IMR-90 (cell line): ENCODE results near the gene PRPS1L1. TPM values are rescaled to one million over a fixed set of nuclear protein-coding genes. Genes with fewer than 3 reads are reported as not detected.

Source experiments
- ATAC-seq: fragments of 200-7000 bp; cut with Tn5 transposase; 2 replicates; pipeline ENCODE4 v1.9.1; 2020; ENCODE audit warnings: low read depth, mild to moderate bottlenecking, moderate library complexity
- BruUV-seq: library from RNA; stranded (reverse); fragments of 400-500 nt; replicated peaks from 2 replicates; lab custom pipeline; 2021; lab: Mats Ljungman, UMichigan
- CTCF ChIA-PET: fragments of 300-600 bp; formaldehyde crosslinking; extraction: SDS; loops from one replicate; lab custom pipeline; 2021; ENCODE audit warnings: antibody characterized with exemption; lab: Yijun Ruan, JAX
- POLR2A ChIA-PET: fragments of 300-600 bp; sonication (Branson Sonifier 250); formaldehyde crosslinking; loops from one replicate; lab custom pipeline; 2022; ENCODE audit warnings: antibody characterized with exemption; ENCODE audit not compliant: unreplicated experiment; lab: Charles Lee
- DNase-seq: peaks from one replicate; pipeline ENCODE4 v3.0.0; 2013
- H2AFZ ChIP-seq: replicated peaks from 2 replicates; pipeline ENCODE3; 2013; ENCODE audit warnings: low read length, mild to moderate bottlenecking; ENCODE audit not compliant: poor library complexity
- H2AK5ac ChIP-seq: 2 replicates; pipeline ENCODE4 v1.6.1; 2013; ENCODE audit warnings: low read depth, low read length, inconsistent platforms
- H2AK9ac ChIP-seq: replicated peaks from 2 replicates; pipeline ENCODE3; 2013; ENCODE audit warnings: mild to moderate bottlenecking, low read depth, low read length, moderate library complexity; ENCODE audit not compliant: poor library complexity
- H2BK120ac ChIP-seq: 2 replicates; pipeline ENCODE4 v1.6.1; 2013; ENCODE audit warnings: low read depth, low read length, inconsistent platforms
- H2BK15ac ChIP-seq: 3 replicates; pipeline ENCODE4 v1.6.1; 2013; ENCODE audit warnings: low read depth, low read length, inconsistent platforms
- H2BK20ac ChIP-seq: 2 replicates; pipeline ENCODE4 v1.6.1; 2013; ENCODE audit warnings: low read depth, mild to moderate bottlenecking, inconsistent platforms, low read length, moderate library complexity
- H2BK5ac ChIP-seq: 2 replicates; pipeline ENCODE4 v1.6.1; 2013; ENCODE audit warnings: mild to moderate bottlenecking, low read depth, low read length, inconsistent platforms; ENCODE audit not compliant: poor library complexity, severe bottlenecking
- H3K14ac ChIP-seq: replicated peaks from 2 replicates; pipeline ENCODE4 v1.6.1; 2013; ENCODE audit warnings: low read depth, low read length, inconsistent platforms
- H3K18ac ChIP-seq: 2 replicates; pipeline ENCODE4 v1.6.1; 2013; ENCODE audit warnings: low read depth, low read length, control low read depth
- H3K23ac ChIP-seq: 2 replicates; pipeline ENCODE4 v1.6.1; 2013; ENCODE audit warnings: low read depth, low read length, inconsistent platforms
- H3K27ac ChIP-seq: 2 replicates; pipeline ENCODE4 v1.5.1; 2013; ENCODE audit warnings: mild to moderate bottlenecking, control low read depth, low read length; ENCODE audit not compliant: insufficient read depth
- H3K27me3 ChIP-seq: 2 replicates; pipeline ENCODE4 v1.6.1; 2013; ENCODE audit warnings: low read length; ENCODE audit not compliant: control insufficient read depth, insufficient read depth
- H3K36me3 ChIP-seq: 2 replicates; pipeline ENCODE4 v1.6.1; 2013; ENCODE audit warnings: low read length, mixed read lengths; ENCODE audit not compliant: control insufficient read depth, insufficient read depth
- H3K4ac ChIP-seq: 2 replicates; pipeline ENCODE4 v1.6.1; 2013; ENCODE audit warnings: low read depth, low read length, inconsistent platforms
- H3K4me1 ChIP-seq: 2 replicates; pipeline ENCODE4 v1.6.1; 2013; ENCODE audit warnings: low read length, mixed read lengths; ENCODE audit not compliant: control insufficient read depth, insufficient read depth
- H3K4me2 ChIP-seq: 2 replicates; pipeline ENCODE4 v1.6.1; 2013; ENCODE audit warnings: low read depth, mild to moderate bottlenecking, control low read depth, low read length, moderate library complexity
- H3K4me3 ChIP-seq: 2 replicates; pipeline ENCODE4 v1.5.1; 2013; ENCODE audit warnings: low read depth, mild to moderate bottlenecking, control low read depth, low read length, moderate library complexity; ENCODE audit not compliant: insufficient read depth
- H3K56ac ChIP-seq: 2 replicates; pipeline ENCODE4 v1.6.1; 2013; ENCODE audit warnings: low read length, inconsistent platforms; ENCODE audit not compliant: insufficient read depth; ENCODE audit errors: extremely low read depth
- H3K79me1 ChIP-seq, 2 experiments: 2 replicates each; pipeline ENCODE4 v1.6.1; 2013; ENCODE audit warnings: low read length in 2 of 2, inconsistent platforms in 1 of 2, low read depth in 1 of 2
- H3K9ac ChIP-seq: 2 replicates; pipeline ENCODE4 v1.6.1; 2013; ENCODE audit warnings: low read depth, low read length, control low read depth
- H3K9me1 ChIP-seq: 2 replicates; pipeline ENCODE4 v1.6.1; 2013; ENCODE audit warnings: low read length, inconsistent platforms; ENCODE audit not compliant: insufficient read depth
- H3K9me3 ChIP-seq: 2 replicates; pipeline ENCODE4 v1.6.1; 2013; ENCODE audit warnings: low read length; ENCODE audit not compliant: control insufficient read depth, insufficient read depth
- H4K20me1 ChIP-seq: 2 replicates; pipeline ENCODE4 v1.6.1; 2013; ENCODE audit warnings: low read length, inconsistent platforms; ENCODE audit not compliant: insufficient read depth
- H4K5ac ChIP-seq: 2 replicates; pipeline ENCODE4 v1.6.1; 2013; ENCODE audit warnings: mild to moderate bottlenecking, low read depth, low read length, control low read depth
- H4K8ac ChIP-seq, 2 experiments: 2 replicates each; pipeline ENCODE4 v1.6.1; 2013; ENCODE audit warnings: low read depth in 2 of 2, low read length in 2 of 2, control low read depth in 1 of 2, inconsistent platforms in 1 of 2
- H4K91ac ChIP-seq: 2 replicates; pipeline ENCODE4 v1.6.1; 2013; ENCODE audit warnings: low read depth, low read length, inconsistent platforms; ENCODE audit not compliant: insufficient read depth
- CTCF ChIP-seq: conservative IDR thresholded peaks from 2 replicates; pipeline ENCODE4 v1.5.1; 2012; ENCODE audit warnings: mild to moderate bottlenecking, low read depth, low read length, improper control_type of control experiment
- ELK1 ChIP-seq: fragments of 150-350 bp; IDR thresholded peaks from 2 replicates; pipeline ENCODE4 v1.6.1; 2016; ENCODE audit warnings: low read depth, mild to moderate bottlenecking, low read length, moderate library complexity, borderline replicate concordance
- FOS ChIP-seq: fragments of 150-350 bp; IDR thresholded peaks from 2 replicates; pipeline ENCODE4 v1.6.1; 2016; ENCODE audit warnings: low read depth, low read length
- MAFK ChIP-seq: IDR thresholded peaks from 2 replicates; pipeline ENCODE4 v1.6.1; 2012; ENCODE audit warnings: low read depth, low read length, improper control_type of control experiment
- NFE2L2 ChIP-seq: fragments of 150-350 bp; IDR thresholded peaks from 2 replicates; pipeline ENCODE4 v1.6.1; 2016; ENCODE audit warnings: low read depth, mild to moderate bottlenecking, low read length
- WGBS, 2 experiments: methylation state at CpG; one replicate each; pipeline versions ENCODE4 v1.1.5 to v1.1.7; 2013; ENCODE audit warnings: missing lambda C conversion rate in 2 of 2; ENCODE audit not compliant: insufficient read length in 1 of 2; ENCODE audit errors: extremely low coverage in 2 of 2; 5-methylcytosine and 5-hydroxymethylcytosine counted together
- dilution Hi-C: fragments of 300-500 bp; cut with HindIII; formaldehyde crosslinking; loops from one replicate; pipeline ENCODE4 v1.14.3; 2018; ENCODE audit warnings: low sequenced_read_pairs; ENCODE audit not compliant: unreplicated experiment
- in situ Hi-C: fragments of 300-500 bp; cut with MboI; formaldehyde crosslinking; loops from 3 replicates; pipeline ENCODE4 v1.14.3; 2019; ENCODE audit warnings: low sequenced_read_pairs, inconsistent platforms, mixed read lengths
- intact Hi-C: fragments of 100-400 bp; cut with micrococcal nuclease; formaldehyde crosslinking; loops from 2 replicates; pipeline ENCODE4 v1.10.0; 2022
- polyA plus RNA-seq, 3 experiments: library from polyadenylated mRNA; depleted of rRNA; stranded (reverse); fragments of >200 nt; gene quantifications; 2 replicates each; pipeline ENCODE4 v1.2.3, GENCODE V29; 2012; ENCODE audit warnings: low replicate concordance in 1 of 3
- total RNA-seq: library from RNA; depleted of rRNA; stranded (reverse); fragments of >200 nt; gene quantifications from 2 replicates; pipeline ENCODE4 v1.2.3, GENCODE V29; 2012

PRPS1L1 gene
- total and polyA plus RNA-seq, 2 of the 4 experiments (the other 2 are of a cell fraction): not detected

DNA sequence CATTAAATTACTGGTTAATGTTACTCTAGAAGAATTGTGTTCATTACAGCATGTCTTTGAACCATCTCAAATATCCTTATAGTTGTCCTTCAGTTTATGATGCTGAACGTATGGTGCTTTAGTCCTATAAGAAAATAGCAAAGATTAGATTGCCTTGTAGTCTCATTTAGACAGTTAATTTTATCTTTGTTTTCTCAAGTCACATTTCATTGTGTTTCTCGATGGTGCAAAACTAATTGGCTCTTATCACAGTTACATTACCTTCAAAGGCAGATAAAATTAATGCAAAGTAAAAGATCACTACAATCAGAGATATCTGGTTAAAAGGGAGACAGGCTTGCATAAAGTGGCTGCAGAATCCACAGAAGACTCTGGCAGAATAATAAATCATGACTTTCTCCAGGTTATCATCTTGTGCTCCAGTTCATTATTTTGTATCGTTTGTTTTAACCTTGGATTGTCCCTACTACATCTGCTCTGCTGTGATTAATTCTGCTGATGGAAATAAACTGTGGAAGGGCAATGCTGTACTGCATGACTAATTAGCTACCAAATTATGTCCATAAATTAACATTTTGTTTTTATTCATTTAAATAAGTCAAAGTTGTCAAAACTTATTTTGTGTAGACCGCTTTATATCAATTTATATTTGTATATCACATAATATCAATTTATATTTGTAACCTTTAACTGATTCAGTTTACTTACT lies 24.2 kb downstream of the PRPS1L1 start:
- Histone ChIP-seq H3K14ac (no peak overlapping the region), H2BK5ac (no peak overlapping the region), H3K18ac (no peak overlapping the region), H2AK5ac (no peak overlapping the region), H3K9me1 (no peaks in the 10 kb centered on the region), H2AK9ac (no peak overlapping the region), H3K4me1 (0 out of 2 replicates have a peak, but pooled peaks cover 2% of the 10 kb centered on the region), H4K20me1 (no peaks in the 10 kb centered on the region), H2BK20ac (no peak overlapping the region), H3K23ac (no peak overlapping the region), H3K27ac (no peak overlapping the region), H3K4me3 (no peak overlapping the region), H2BK15ac (no peak overlapping the region), H2BK120ac (no peak overlapping the region), H3K4ac (no peak overlapping the region), H3K4me2 (no peak overlapping the region), H3K56ac (no peak overlapping the region), H3K27me3 (no peaks in the 10 kb centered on the region), H3K79me1 (no peaks in the 10 kb centered on the region), H4K5ac (no peak overlapping the region), H3K9me3 (peaks cover 4% of the 10 kb centered on the region), H2AFZ (no peak overlapping the region), H3K9ac (no peak overlapping the region), H3K36me3 (no peaks in the 10 kb centered on the region), H4K91ac (no peak overlapping the region), H4K8ac (no peak overlapping the region)
- ATAC-seq (no peak), DNase-seq (no peak)
- dilution Hi-C loops: no loop called here
- POLR2A ChIA-PET: no interaction called here
- intact Hi-C loops: no loop called here
- in situ Hi-C loops: no loop called here
- TF ChIP-seq FOS (no peak), ELK1 (no peak), CTCF (no peak), MAFK (no peak), NFE2L2 (no peak)
- WGBS, 2 experiments: no CpG with 5 or more reads among the region's 4 CpGs
- BruUV-seq: no TSS peak
- CTCF ChIA-PET: no interaction called here
